Sciatic nerve (tissue), 2 donors: Measurements from ENCODE around the gene NDRG4. TPM values are rescaled to one million over a fixed set of nuclear protein-coding genes. Genes with fewer than 3 reads are reported as not detected.

Source experiments
- ATAC-seq: fragments of 200-7000 bp; cut with Tn5 transposase; one replicate; pipeline ENCODE4 v1.9.1; 2020; ENCODE audit warnings: mild to moderate bottlenecking, moderate library complexity
- DNase-seq: peaks from one replicate; pipeline ENCODE4 v3.0.0-alpha.2; 2020; ENCODE audit warnings: low spot score
- intact Hi-C: fragments of 100-400 bp; cut with DNase I; formaldehyde crosslinking; loops from one replicate; pipeline ENCODE4 v1.14.2; 2022
- total RNA-seq: library from RNA; stranded (reverse); fragmentation: NEBNext Ultra II Directional; extraction: Animal tissue kit (Norgen Biotek cat#: 25700); gene quantifications from one replicate; pipeline ENCODE4 v1.2.1, GENCODE V29; 2021
- donor health status: DM: no; HTN: no; CAD: no.
- donor health status: DM: no; HTN: no; CAD: no.

NDRG4 gene
- total RNA-seq, 1 donor from 2014 or later: 7.4 TPM

GRCh38 chr16:58506241-58507194 is 6.6 kb downstream of the NDRG4 start:
- ATAC-seq: no peak
- intact Hi-C loops: no loop called here
- DNase-seq: no peak

GRCh38 chr16:58507195-58507962 is 7.4 kb downstream of the NDRG4 start:
- intact Hi-C loops: no loop called here
- DNase-seq (no peak), ATAC-seq (no peak)

- DNase-seq (no peak), ATAC-seq (no peak)
- intact Hi-C loops: no loop called here
Measured at GRCh38 chr16:58507963-58508670, 8.2 kb downstream of the NDRG4 start.

GRCh38 chr16:58508671-58509251 is 8.8 kb downstream of the NDRG4 start:
- ATAC-seq (no peak), DNase-seq (no peak)
- intact Hi-C loops: no loop called here

- ATAC-seq: no peak
- intact Hi-C loops: no loop called here
- DNase-seq: no peak
Measured at GRCh38 chr16:58509256-58510096, 9.5 kb downstream of the NDRG4 start.

- intact Hi-C loops: no loop called here
- no peak for ATAC-seq
- DNase-seq: no peak
Measured at GRCh38 chr16:58510097-58510775, 10.3 kb downstream of the NDRG4 start.

GRCh38 chr16:58510776-58511628 is 11.1 kb downstream of the NDRG4 start:
- no peak for DNase-seq
- ATAC-seq: no peak

GRCh38 chr16:58511933-58512815 is 12.2 kb downstream of the NDRG4 start:
- intact Hi-C loops: no loop called here
- DNase-seq: peak; percentile 88
- peak; percentile 21 for ATAC-seq

More at GRCh38 chr16:58510776-58511628, 11.1 kb downstream of the NDRG4 start:
- intact Hi-C loops: no loop called here

GRCh38 chr16:58513874-58514273 is 13.9 kb downstream of the NDRG4 start:
- ATAC-seq (no peak), DNase-seq (no peak)
- intact Hi-C loops: no loop called here

GRCh38 chr16:58515125-58515870 is 15.4 kb downstream of the NDRG4 start, which contains the start of gene SETD6:
SETD6 (plus strand) TSS chr16:58515517; CDS start chr16:58515538, 21 bp downstream.
- ATAC-seq (peak; percentile 98), DNase-seq (peak; percentile 92)

GRCh38 chr16:58515871-58516767 is 16.2 kb downstream of the NDRG4 start:
- no peak for ATAC-seq
- intact Hi-C loops: no loop called here
- no peak for DNase-seq

More at GRCh38 chr16:58515125-58515870, 15.4 kb downstream of the NDRG4 start, which contains the start of gene SETD6:
- intact Hi-C loops: no loop called here

GRCh38 chr16:58516768-58517107 is 16.8 kb downstream of the NDRG4 start:
- ATAC-seq (no peak), DNase-seq (no peak)
- intact Hi-C loops: no loop called here

- intact Hi-C loops: no loop called here
- ATAC-seq: no peak
- DNase-seq: no peak
Measured at GRCh38 chr16:58518083-58518979, 18.4 kb downstream of the NDRG4 start.
